ENCODE results near the gene COPS7A. TPM values are rescaled to one million over a fixed set of nuclear protein-coding genes. Genes with fewer than 3 reads are reported as not detected.

COPS7A gene
- total RNA-seq, 2 experiments from 2014 or later, result 51.1 to 71.2 TPM

DNA sequence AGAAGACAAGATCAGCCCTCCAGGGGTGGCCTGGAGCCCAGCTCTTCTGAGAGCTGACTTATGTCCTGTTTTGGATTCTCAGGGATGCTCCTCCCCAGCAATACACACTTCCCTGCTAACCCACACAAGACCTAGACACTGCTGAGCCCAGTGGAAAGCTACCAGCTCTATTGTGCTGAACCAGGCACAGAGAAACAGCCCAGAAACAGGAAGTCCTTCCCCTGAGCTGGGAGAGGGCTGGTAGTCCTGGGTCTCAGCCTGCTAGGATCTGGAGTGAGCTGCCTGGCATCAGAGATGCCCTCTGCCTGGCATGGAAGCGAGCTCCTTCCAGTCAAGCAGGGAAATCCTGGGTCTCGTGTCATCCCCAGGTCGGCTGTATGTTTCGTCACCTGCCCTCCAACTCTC lies 47.2 kb downstream of the COPS7A start:
- BruUV-seq (replicated peaks), result no TSS peak
- no peak overlapping the region for H2AFZ ChIP-seq (ENCODE audit: low read length)
- TF ChIP-seq, protein P1, sequence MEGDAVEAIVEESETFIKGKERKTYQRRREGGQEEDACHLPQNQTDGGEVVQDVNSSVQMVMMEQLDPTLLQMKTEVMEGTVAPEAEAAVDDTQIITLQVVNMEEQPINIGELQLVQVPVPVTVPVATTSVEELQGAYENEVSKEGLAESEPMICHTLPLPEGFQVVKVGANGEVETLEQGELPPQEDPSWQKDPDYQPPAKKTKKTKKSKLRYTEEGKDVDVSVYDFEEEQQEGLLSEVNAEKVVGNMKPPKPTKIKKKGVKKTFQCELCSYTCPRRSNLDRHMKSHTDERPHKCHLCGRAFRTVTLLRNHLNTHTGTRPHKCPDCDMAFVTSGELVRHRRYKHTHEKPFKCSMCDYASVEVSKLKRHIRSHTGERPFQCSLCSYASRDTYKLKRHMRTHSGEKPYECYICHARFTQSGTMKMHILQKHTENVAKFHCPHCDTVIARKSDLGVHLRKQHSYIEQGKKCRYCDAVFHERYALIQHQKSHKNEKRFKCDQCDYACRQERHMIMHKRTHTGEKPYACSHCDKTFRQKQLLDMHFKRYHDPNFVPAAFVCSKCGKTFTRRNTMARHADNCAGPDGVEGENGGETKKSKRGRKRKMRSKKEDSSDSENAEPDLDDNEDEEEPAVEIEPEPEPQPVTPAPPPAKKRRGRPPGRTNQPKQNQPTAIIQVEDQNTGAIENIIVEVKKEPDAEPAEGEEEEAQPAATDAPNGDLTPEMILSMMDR (conservative IDR thresholded peaks at IDR 0.05; ENCODE audit: low read length), result no peak
- TF ChIP-seq EZH2phosphoT487 (IDR thresholded peaks at IDR 0.05; ENCODE audit: borderline replicate concordance, low read depth, low read length), result no peak
- no peaks in the 10 kb centered on the region for H4K20me1 ChIP-seq (ENCODE audit: insufficient read depth, low read length)
- POLR2A ChIA-PET, result interaction anchor here (0.6 to 1.1 kb wide), 3 partner anchors 17 to 272 kb away, joined by 3 read pairs; no protein-coding TSS in a partner anchor
- DNase-seq (ENCODE audit: low spot score), result peak; percentile 41
- H3K9me2 ChIP-seq (ENCODE audit: insufficient read depth, low read length), result no peaks in the 10 kb centered on the region
- H3K9me3 ChIP-seq (ENCODE audit: low read length), result no peaks in the 10 kb centered on the region
- H3K79me2 ChIP-seq (ENCODE audit: insufficient read depth, low read depth, low read length), result no peaks in the 10 kb centered on the region
- H3K4me3 ChIP-seq (ENCODE audit: low read depth, low read length, poor library complexity, severe bottlenecking), result no peak overlapping the region
- no peak overlapping the region for H3K27ac ChIP-seq (ENCODE audit: low read depth, low read length, poor library complexity, severe bottlenecking)
- intact Hi-C loops (cut with micrococcal nuclease; ENCODE audit: unreplicated experiment), result no loop called here
- H3K4me2 ChIP-seq (ENCODE audit: low read length), result no peak overlapping the region
- no peaks in the 10 kb centered on the region for H3K36me3 ChIP-seq (ENCODE audit: insufficient read depth, low read length)
- H3K4me1 ChIP-seq (ENCODE audit: insufficient read depth, low read length, poor library complexity, severe bottlenecking), result peaks cover 28% of the 10 kb centered on the region
- CTCF ChIA-PET (ENCODE audit: unreplicated experiment), result interaction anchor here (0.6 to 1.3 kb wide), 3 partner anchors 17 to 150 kb away, joined by 3 to 4 read pairs (median 3); no protein-coding TSS in a partner anchor

DNA sequence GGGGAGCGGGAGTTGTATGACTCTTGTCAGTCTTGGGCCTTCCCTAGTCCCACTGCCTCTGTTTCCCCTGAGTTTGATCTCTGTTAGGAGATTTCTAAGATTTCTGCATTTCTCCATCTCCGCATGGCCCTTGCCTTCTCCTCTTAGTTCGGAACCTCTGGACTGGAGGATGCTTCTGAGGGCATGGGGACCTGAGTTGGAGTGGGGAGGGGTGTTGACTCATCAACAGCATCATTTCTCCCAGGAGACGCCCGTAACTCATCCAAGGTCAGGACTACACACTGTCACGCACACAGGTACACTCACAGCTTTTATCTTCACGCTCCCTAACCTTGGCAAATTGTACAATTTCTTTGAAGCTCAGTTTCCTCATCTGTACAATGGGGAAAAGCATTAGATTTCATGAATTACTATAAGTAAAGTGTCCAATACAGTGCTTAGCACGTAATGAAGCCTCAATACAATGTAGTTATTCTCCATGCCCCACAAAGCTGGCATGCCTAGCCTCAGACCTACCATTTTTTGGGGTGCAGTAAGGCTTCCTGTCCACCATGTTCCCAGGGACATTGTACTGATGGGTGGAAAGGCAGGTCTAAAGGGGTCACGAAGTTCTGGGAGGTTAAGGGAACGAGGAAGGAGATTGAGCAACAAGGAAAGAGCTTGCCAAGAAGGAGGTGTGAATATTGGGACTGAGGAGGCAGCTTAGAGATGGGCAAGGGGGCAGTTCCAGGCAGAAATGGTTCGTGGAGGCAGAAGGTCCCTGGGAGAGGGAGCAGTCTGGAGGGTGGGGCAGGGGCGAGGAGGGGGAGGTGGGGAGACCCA lies 47.9 kb downstream of the COPS7A start:
- CTCF ChIA-PET (ENCODE audit: unreplicated experiment), result interaction anchor here (0.6 to 1.3 kb wide), 2 partner anchors 18 to 149 kb away, joined by 3 to 4 read pairs; no protein-coding TSS in a partner anchor
- H3K9me3 ChIP-seq (ENCODE audit: low read length), result no peaks in the 10 kb centered on the region
- H2AFZ ChIP-seq (ENCODE audit: low read length), result 0 out of 2 replicates have a peak overlapping the region, but pooled peaks have one; percentile 16
- TF ChIP-seq, protein P1 (conservative IDR thresholded peaks at IDR 0.05; ENCODE audit: low read length), result no peak
- no peak for TF ChIP-seq EZH2phosphoT487 (IDR thresholded peaks at IDR 0.05; ENCODE audit: borderline replicate concordance, low read depth, low read length)
- peak overlapping the region; percentile 11; the same call in 1 of the 2 replicates for H3K4me2 ChIP-seq (ENCODE audit: low read length)
- no peak overlapping the region for H3K4me3 ChIP-seq (ENCODE audit: low read depth, low read length, poor library complexity, severe bottlenecking)
- no peak overlapping the region for H3K27ac ChIP-seq (ENCODE audit: low read depth, low read length, poor library complexity, severe bottlenecking)
- intact Hi-C loops (cut with micrococcal nuclease; ENCODE audit: unreplicated experiment), result no loop called here
- H4K20me1 ChIP-seq (ENCODE audit: insufficient read depth, low read length), result no peaks in the 10 kb centered on the region
- POLR2A ChIA-PET, result interaction anchor here (1.1 kb wide), 1 partner anchor 20 kb away, joined by 3 read pairs; no protein-coding TSS in a partner anchor
- H3K4me1 ChIP-seq (ENCODE audit: insufficient read depth, low read length, poor library complexity, severe bottlenecking), result peaks cover 28% of the 10 kb centered on the region
- DNase-seq (ENCODE audit: low spot score), result no peak
- no peaks in the 10 kb centered on the region for H3K9me2 ChIP-seq (ENCODE audit: insufficient read depth, low read length)
- no peaks in the 10 kb centered on the region for H3K79me2 ChIP-seq (ENCODE audit: insufficient read depth, low read depth, low read length)
- BruUV-seq (replicated peaks), result no TSS peak
- H3K36me3 ChIP-seq (ENCODE audit: insufficient read depth, low read length), result no peaks in the 10 kb centered on the region

DNA sequence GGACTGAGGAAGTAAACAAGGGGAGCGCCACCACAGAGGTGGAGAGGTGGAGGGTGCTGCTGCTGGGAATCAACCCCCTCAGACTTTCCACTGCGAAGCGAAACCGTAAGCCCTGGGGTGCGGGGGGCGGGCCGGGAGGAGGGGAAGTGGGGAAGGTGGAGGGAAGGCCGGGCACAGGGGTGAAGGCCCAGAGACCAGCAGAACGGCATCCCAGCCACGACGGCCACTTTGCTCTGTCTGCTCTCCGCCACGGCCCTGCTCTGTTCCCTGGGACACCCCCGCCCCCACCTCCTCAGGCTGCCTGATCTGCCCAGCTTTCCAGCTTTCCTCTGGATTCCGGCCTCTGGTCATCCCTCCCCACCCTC lies 48.5 kb downstream of the COPS7A start, which contains the start of gene LAG3:
LAG3 (plus strand) TSS at position 190 of the 365 bp plus-strand sequence. CDS start 333 bp downstream, outside the sequence.
- peaks cover 24% of the 10 kb centered on the region for H3K4me1 ChIP-seq (ENCODE audit: insufficient read depth, low read length, poor library complexity, severe bottlenecking)
- no peaks in the 10 kb centered on the region for H3K9me2 ChIP-seq (ENCODE audit: insufficient read depth, low read length)
- no TSS peak for BruUV-seq (replicated peaks)
- POLR2A ChIA-PET, result no interaction called here
- CTCF ChIA-PET (ENCODE audit: unreplicated experiment), result no interaction called here
- H3K4me3 ChIP-seq (ENCODE audit: low read depth, low read length, poor library complexity, severe bottlenecking), result no peak within 1 kb of the TSS
- H3K9me3 ChIP-seq (ENCODE audit: low read length), result no peaks in the 10 kb centered on the region
- H2AFZ ChIP-seq (ENCODE audit: low read length), result peak within 1 kb of the TSS; percentile 16; the same call in 1 of the 2 replicates
- no peaks in the 10 kb centered on the region for H4K20me1 ChIP-seq (ENCODE audit: insufficient read depth, low read length)
- H3K79me2 ChIP-seq (ENCODE audit: insufficient read depth, low read depth, low read length), result no peaks in the 10 kb centered on the region
- H3K4me2 ChIP-seq (ENCODE audit: low read length), result peak within 1 kb of the TSS; percentile 11
- no peak for DNase-seq (ENCODE audit: low spot score)
- no peaks in the 10 kb centered on the region for H3K36me3 ChIP-seq (ENCODE audit: insufficient read depth, low read length)
- intact Hi-C loops (cut with micrococcal nuclease; ENCODE audit: unreplicated experiment), result no loop called here
- H3K27ac ChIP-seq (ENCODE audit: low read depth, low read length, poor library complexity, severe bottlenecking), result no peak within 1 kb of the TSS
- TF ChIP-seq EZH2phosphoT487 (IDR thresholded peaks at IDR 0.05; ENCODE audit: borderline replicate concordance, low read depth, low read length), result no peak
- TF ChIP-seq, protein P1 (conservative IDR thresholded peaks at IDR 0.05; ENCODE audit: low read length), result no peak
